Cardiac septum (tissue), 1 donor: Measurements from ENCODE around the gene MRI1. TPM values are rescaled to one million over a fixed set of nuclear protein-coding genes. Genes with fewer than 3 reads are reported as not detected.
"Not testable (repeated sequence)": the region's sequence is repeated elsewhere in the genome, so short reads cannot be mapped to it uniquely, and the experiment has no call there.

ENCODE experiments used
- DNase-seq: peaks from one replicate; pipeline ENCODE4 v3.0.0-alpha.2; 2020; ENCODE audit warnings: low spot score
- intact Hi-C: fragments of 100-400 bp; cut with DNase I; formaldehyde crosslinking; loops from one replicate; pipeline ENCODE4 v1.14.0; 2022
- total RNA-seq: library from RNA; stranded (reverse); fragmentation: NEBNext Ultra II Directional; extraction: Animal tissue kit (Norgen Biotek cat#: 25700); gene quantifications from one replicate; pipeline ENCODE4 v1.2.1, GENCODE V29; 2021
- donor health status: DM: no; HTN: no; CAD: no.

The MRI1 gene
- total RNA-seq, 1 donor from 2014 or later: 15.4 TPM

- intact Hi-C loops: no loop called here
- no peak for DNase-seq
These were observed 6.2 kb upstream of the MRI1 start for GRCh38 chr19:13757805-13758772.

DNA sequence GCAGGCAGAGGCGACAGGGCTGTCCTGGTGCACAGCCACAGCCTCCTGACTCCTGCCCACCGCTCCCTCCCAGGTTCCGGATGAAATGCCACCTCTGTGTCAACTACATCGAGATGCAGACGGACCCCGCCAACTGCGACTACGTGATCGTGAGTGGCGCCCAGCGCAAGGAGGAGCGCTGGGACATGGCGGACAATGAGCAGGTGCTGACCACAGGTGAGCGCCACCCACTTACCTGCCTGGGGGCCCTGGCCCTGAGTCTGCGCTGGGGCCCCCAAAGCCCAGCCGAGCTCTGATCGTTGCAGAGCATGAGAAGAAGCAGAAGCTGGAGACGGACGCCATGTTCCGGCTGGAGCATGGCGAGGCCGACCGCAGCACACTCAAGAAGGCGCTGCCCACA is 5.5 kb upstream of the MRI1 start:
- intact Hi-C loops: no loop called here

GRCh38 chr19:13761423-13761822 is 2.9 kb upstream of the MRI1 start:
- intact Hi-C loops: no loop called here
- no peak for DNase-seq

More for the DNA sequence above, 5.5 kb upstream of the MRI1 start:
- DNase-seq: no peak

DNA sequence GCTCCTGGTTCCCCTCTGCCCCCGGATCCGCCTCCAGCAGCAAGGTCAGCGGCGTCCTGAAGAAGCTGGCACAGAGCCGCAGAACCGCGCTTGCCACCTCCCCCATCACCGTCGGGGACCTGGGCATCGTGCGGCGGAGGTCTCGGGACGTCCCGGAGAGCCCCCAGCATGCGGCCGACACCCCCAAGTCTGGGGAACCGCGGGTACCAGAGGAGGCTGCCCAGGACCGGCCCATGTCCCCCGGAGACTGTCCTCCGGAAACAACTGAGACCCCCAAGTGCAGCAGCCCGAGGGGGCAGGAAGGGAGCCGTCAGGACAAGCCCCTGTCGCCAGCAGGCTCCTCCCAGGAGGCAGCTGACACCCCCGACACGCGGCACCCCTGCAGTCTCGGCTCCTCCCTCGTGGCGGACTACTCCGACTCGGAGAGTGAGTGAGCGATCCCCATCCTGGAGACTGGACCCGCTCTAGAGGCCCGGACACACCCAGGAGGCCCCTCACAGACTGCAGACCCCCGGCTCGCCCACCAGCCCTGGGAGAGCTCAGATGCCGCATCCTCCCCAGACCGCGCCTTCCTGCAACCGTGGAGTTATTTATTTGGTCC is 1.6 kb upstream of the MRI1 start:
- DNase-seq: no peak

DNA sequence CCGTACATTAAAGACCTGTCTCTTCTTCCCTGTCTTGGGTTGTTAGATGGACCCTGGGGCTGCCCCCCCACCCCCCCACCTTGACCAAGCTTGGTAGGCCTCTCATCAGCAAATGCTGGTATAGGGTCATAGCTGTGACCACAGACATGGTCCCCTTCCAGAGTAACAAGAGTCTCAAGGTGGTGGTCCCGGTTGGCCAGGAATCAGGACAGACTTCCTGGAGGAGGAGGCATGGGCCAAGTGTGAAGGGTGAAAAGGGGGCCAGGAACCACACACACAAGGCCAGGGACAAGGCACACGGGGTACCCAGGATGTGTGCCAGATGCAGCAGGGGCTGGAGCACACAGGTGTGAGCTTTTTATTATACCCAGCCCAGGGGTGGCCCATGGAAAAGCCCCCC is 1.1 kb upstream of the MRI1 start:
- no peak for DNase-seq
- intact Hi-C loops: no loop called here

More for the DNA sequence above, 1.6 kb upstream of the MRI1 start:
- intact Hi-C loops: no loop called here

- intact Hi-C loops: no loop called here
- no peak for DNase-seq
These were observed 586 bp downstream of the MRI1 start for GRCh38 chr19:13764821-13765394.

DNA sequence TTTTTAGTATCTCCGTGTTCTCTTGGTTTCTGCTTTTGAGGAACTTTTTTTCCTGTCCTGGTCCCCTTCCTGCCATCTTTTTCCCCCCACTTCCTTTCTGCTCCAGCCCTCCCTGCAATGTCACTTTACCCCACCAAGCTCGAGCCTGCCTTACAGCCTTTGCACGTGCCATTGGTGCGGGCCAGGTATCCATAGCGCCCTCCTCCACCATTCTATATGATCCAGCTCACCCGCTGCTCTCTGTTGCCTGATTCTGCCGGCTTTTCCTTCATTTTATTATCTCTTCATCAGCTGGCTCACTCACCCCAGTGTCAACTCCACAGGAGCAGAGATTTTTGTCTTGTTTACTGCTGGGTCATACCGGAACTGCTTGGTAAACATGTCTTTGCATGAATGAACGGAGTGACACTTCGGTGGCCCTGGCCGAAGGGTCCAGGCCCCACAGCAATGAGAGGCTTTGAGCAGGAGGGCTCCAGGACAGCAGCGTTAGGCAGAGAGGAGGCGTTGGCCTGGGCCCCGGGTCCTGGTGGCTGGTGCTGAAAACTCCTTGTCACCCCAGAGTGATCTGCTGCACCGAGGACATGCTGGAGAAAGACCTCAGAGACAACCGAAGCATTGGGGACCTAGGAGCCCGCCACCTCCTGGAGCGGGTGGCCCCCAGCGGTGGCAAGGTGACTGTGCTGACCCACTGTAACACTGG is 1.2 kb downstream of the MRI1 start:
- intact Hi-C loops: no loop called here

DNA sequence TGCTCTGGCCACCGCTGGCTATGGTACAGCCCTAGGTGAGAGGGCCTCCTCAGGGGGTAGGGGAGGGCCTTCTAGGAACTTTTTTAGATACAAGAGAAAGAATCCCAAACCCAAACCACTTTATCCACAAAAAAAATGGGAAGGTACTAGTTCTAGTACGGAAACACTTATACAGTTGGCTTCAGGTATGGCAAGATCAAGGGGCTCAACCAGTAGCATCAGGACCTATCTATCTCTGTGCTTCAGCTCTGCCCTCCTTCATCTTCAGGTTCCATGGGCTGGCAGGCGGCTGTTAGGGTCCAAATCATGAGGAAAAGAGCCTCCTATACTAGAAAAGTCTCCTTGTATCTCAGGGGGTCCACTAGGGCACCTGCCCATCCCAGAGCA is 1.8 kb downstream of the MRI1 start:
- intact Hi-C loops: no loop called here
- DNase-seq: no peak

More for the DNA sequence above, 1.2 kb downstream of the MRI1 start:
- no peak for DNase-seq

GRCh38 chr19:13768510-13768909 is 4.2 kb downstream of the MRI1 start:
- intact Hi-C loops: no loop called here
- DNase-seq: no peak

GRCh38 chr19:13770013-13770635 is 5.8 kb downstream of the MRI1 start:
- intact Hi-C loops: loop anchor here (5.0 kb wide), 1 partner anchor 38 kb away; no protein-coding TSS in a partner anchor
- DNase-seq: no peak

DNA sequence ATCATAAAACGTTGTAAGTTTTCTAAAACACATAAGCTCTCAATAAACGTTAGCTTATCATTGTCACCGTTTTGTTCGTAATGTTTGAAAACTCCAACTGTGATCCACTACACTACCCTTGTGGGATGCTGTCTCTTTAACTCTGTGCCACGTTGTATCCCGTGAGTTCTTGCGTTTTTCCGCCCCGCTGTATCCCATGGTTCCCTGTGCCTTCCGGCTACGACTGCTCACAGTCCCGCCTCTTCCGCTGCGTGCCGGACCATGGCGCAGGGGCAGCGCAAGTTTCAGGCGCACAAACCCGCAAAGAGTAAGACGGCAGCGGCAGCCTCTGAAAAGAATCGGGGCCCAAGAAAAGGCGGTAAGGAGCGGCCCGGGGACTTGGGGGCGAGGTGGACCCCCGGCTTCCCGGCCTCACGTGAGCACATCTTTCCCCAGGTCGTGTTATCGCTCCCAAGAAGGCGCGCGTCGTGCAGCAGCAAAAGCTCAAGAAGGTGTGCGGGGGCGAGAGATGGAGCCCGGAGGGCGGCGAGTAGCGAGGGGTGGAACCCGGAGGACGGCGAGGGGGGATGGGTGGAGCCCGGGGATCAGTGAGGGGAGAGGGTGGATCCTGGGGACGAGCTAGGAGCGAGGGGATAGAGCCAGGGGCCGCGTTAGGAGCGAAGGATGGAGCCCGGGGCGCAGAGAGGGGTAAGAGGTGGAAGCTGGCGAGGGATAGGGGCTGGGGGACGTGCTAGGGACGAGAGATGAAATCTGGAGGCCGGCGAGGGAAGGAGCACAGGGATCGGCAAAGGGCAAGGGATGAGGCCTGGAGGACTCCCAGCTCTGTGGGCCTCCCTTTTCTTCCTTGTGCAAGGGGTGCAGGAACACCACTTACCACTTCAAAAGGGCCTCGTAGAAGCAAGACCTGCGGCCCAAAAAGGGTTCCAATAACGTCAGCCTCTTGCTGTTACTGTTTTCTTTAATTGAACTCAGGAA is 10.2 kb downstream of the MRI1 start, which contains the start of gene C19orf53:
TSS of gene C19orf53 (plus strand) at position 240 of the 975 bp plus-strand sequence. CDS start at position 262, 22 bp downstream.
- intact Hi-C loops: loop anchor here (2.0 to 5.0 kb wide), 2 partner anchors 20 to 42 kb away; partner anchors contain the start of gene ZSWIM4
- peak; percentile 96 for DNase-seq

DNA sequence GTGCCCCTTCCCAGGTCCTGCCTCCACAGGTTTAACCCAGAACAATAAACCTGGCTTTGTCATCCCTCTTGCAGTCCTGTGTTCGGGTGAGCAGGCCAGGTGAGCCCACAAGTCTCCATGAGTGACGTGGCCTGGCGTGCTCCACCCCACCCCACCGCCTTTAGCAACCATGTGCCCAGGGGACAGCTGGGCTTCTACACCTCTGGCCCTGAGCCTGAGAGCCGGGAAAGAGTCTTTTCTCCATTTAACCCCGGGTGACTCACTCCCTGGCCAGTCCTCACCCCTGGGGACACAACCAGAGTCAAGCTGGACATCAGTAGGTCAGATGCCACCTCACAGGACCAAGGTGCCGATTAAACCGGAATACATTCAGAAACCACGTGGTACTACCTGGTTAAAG is 14.1 kb downstream of the MRI1 start:
- DNase-seq: no peak
- intact Hi-C loops: no loop called here

DNA sequence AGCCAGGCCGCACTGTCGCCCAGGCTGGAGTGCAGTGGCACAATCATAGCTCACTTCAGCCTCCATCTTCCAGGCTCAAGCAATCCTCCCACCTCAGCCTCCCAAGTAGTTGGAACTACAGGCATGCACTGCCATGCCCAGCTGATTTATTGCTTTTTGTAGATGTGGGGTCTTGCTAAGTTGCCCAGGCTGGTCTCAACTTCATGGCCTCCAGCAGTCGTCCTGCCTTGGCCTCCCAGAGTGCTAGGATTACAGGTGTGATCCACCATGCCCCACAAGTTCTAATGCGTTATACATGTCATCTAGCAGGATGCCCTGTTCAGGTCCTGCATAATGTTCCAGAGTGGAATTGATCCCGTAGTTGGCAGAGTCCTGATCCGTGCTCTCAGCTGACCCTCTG is 14.5 kb downstream of the MRI1 start:
- intact Hi-C loops: no loop called here
- DNase-seq: no peak

DNA sequence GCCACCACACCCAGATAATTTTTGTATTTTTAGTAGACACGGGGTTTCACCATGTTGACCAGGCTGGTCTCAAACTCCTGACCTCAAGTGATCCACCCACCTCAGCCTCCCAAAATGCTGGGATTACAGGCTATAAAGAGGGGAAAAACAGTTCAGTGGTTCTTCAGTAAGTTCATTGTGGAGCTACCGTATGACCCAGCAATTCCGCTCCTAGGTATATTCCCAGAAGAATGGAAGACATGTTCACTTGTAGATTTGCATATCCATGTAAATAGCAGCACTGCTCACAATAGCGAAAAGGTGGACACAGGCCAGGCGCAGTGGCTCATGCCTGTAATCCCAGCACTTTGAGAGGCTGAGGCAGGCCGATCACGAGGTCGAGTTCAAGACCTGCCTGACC is 15.5 kb downstream of the MRI1 start:
- not testable (repeated sequence) for DNase-seq
- intact Hi-C loops: loop anchor here (5.0 to 10.0 kb wide), 2 partner anchors 53 to 295 kb away; partner anchors contain the start of gene MISP3

DNA sequence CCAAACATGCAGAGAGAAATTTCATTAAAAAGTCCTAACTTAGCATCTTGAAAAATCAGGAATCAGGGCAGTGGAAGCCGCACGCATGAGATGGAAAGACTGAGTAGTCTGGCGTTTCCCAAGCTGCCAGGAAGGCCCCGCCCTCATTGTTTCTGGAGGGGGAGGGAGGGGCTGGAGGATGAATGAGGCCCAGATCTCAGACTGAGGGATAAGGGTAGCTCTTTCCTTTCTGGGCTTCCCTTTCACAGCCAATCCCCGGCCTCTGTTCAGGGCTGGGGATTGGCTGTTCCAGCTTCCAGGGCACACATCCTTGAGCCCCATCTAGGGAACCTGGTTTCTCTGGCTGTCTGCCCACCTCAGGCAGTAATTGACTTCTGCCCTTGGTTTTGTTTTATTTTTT is 17.2 kb downstream of the MRI1 start:
- intact Hi-C loops: loop anchor here (5.0 to 10.0 kb wide), 2 partner anchors 51 to 293 kb away; partner anchors contain the start of gene MISP3
- peak; percentile 89 for DNase-seq

DNA sequence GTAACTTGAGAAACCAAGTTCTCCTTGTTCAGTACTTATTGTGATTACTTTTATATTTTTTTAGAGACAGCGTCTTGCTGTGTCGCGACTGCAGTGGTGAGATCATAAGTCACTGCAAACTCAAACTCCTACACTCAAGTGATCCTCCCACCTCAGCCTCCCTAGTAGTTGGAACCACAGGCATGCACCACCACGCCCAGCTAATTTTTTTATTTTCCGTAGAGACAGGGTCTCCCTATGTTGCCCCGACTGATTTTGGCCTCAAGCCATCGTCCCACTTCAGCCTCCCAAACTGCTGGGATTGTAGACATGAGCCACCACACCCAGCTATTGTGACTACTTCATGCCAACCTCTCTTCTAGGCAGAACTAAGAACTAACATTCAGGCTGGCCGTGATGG is 18.2 kb downstream of the MRI1 start:
- intact Hi-C loops: loop anchor here (5.0 to 10.0 kb wide), 2 partner anchors 50 to 292 kb away; partner anchors contain the start of gene MISP3

DNA sequence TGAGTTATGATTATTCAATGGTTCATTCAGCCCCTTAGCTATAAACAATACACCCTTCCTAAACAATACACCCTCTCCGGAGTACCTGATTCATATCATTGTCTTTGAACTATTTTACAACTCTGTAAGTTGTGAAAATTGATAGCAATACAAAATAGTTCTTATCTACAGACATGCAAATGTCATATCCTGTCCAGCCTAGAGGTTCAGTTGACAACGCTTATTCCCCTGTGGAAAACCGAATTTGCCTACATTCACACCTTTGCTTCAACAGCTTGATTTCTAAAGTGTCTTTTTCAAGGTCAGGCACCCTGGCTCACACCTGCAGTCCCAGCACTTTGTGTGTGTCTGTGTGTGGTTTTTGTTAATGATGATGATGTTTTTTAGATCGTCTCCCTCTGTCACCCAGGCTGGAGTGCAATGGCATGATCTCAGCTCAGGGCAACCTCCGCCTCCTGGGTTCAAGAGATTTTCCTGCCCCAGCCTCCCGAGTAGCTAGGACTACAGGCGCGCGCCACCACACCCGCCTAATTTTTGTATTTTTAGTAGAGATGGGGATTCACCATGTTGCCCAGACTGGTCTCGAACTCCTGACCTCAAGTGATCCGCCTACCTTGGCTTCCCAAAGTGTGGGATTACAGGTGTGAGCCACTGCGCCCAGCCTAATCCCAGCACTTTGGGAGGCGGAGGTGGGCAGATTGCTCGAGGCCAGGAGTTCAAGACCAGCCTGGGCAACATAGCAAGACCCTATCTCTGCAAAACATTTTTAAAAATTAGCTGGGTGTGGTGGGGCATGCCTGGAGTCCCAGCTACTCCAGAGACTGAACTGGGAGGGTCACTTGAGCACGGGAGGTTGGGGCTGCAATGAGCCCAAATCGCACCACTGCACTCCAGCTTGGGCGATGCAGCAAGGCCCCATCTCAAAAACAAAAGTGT is 19.5 kb downstream of the MRI1 start:
- intact Hi-C loops: loop anchor here (5.0 to 10.0 kb wide), 2 partner anchors 48 to 291 kb away; partner anchors contain the start of gene MISP3
- DNase-seq: no peak

More for the DNA sequence above, 18.2 kb downstream of the MRI1 start:
- no peak for DNase-seq
